Skeletal muscle tissue (tissue), 4 donors: ENCODE results near the gene ZNF444. TPM values are rescaled to one million over a fixed set of nuclear protein-coding genes. Genes with fewer than 3 reads are reported as not detected.
"Not testable (repeated sequence)": the region's sequence is repeated elsewhere in the genome, so short reads cannot be mapped to it uniquely, and the experiment has no call there.

Experiments
- H3K27ac ChIP-seq: one replicate; pipeline ENCODE4 v1.7.0; 2013; ENCODE audit warnings: mild to moderate bottlenecking, low read depth, low read length, inconsistent platforms
- H3K27me3 ChIP-seq, 3 donors: one replicate each; pipeline ENCODE4 v1.7.0; 2013; ENCODE audit warnings: low read length in 3 of 3; ENCODE audit not compliant: control insufficient read depth in 3 of 3, insufficient read depth in 3 of 3
- H3K36me3 ChIP-seq, 3 donors: one replicate each; pipeline ENCODE4 v1.7.0; 2013; ENCODE audit warnings: low read length in 3 of 3; ENCODE audit not compliant: control insufficient read depth in 3 of 3, insufficient read depth in 3 of 3
- H3K4me1 ChIP-seq, 3 donors: one replicate each; pipeline ENCODE4 v1.7.0; 2013; ENCODE audit warnings: low read length in 3 of 3, mild to moderate bottlenecking in 3 of 3; ENCODE audit not compliant: control insufficient read depth in 3 of 3, insufficient read depth in 3 of 3
- H3K4me3 ChIP-seq, 3 donors: one replicate each; pipeline ENCODE4 v1.7.0; 2013; ENCODE audit warnings: low read length in 3 of 3
- H3K9ac ChIP-seq, 3 donors: one replicate each; pipeline ENCODE4 v1.7.0; 2013; ENCODE audit warnings: low read length in 3 of 3, mild to moderate bottlenecking in 3 of 3, moderate library complexity in 2 of 3, low read depth in 1 of 3
- H3K9me3 ChIP-seq, 3 donors: one replicate each; pipeline ENCODE4 v1.7.0; 2013; ENCODE audit warnings: low read length in 3 of 3; ENCODE audit not compliant: control insufficient read depth in 3 of 3
- total RNA-seq: library from RNA; depleted of rRNA; stranded (reverse); fragments of >200 nt; gene quantifications from one replicate; pipeline ENCODE4 v1.2.3, GENCODE V29; 2014
- donor health status: Osteomylitis.

Gene ZNF444
- total RNA-seq, 1 donor from 2014 or later = 7.3 TPM

GRCh38 chr19:56189785-56190184 is 48.7 kb downstream of the ZNF444 start:
- no peaks in the 10 kb centered on the region for H3K36me3 ChIP-seq
- peaks cover 0 to 3% (median 0%) of the 10 kb centered on the region in 3 donors for H3K27me3 ChIP-seq
- H3K27ac ChIP-seq = no peak overlapping the region
- no peaks in the 10 kb centered on the region for H3K9me3 ChIP-seq
- H3K4me3 ChIP-seq = no peak overlapping the region
- H3K4me1 ChIP-seq = no peaks in the 10 kb centered on the region
- H3K9ac ChIP-seq = no peak overlapping the region

- Histone ChIP-seq H3K9me3 (no peaks in the 10 kb centered on the region), H3K9ac (no peak overlapping the region), H3K4me3 (no peak overlapping the region), H3K27ac (no peak overlapping the region), H3K4me1 (no peaks in the 10 kb centered on the region), H3K36me3 (no peaks in the 10 kb centered on the region), H3K27me3 (peaks cover 0 to 3% (median 0%) of the 10 kb centered on the region in 3 donors)
Observed at GRCh38 chr19:56191115-56191514, 50.0 kb downstream of the ZNF444 start.

DNA sequence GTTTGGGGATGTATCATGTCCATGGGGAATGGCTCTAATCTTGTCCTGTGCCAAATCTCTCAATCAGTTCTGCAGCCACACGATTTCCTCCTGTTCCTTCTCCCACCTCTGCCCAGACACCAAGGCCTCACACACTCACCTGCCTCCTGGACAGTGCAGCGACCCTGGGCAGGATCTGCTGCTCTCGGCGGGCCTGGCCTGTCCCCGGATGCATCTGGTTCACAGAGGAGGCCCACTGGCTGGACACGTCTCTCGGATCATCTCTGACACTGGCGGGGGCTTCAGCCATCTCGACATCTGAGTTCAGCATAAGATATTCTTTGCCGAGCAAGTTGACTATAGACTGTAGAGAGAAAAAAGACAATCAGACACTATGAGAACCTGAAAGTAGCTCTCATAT is 50.6 kb downstream of the ZNF444 start:
- Histone ChIP-seq H3K4me1 (no peaks in the 10 kb centered on the region), H3K9ac (no peak overlapping the region), H3K27ac (no peak overlapping the region), H3K9me3 (no peaks in the 10 kb centered on the region), H3K36me3 (no peaks in the 10 kb centered on the region), H3K27me3 (peaks cover 0 to 3% (median 0%) of the 10 kb centered on the region in 3 donors), H3K4me3 (no peak overlapping the region)

DNA sequence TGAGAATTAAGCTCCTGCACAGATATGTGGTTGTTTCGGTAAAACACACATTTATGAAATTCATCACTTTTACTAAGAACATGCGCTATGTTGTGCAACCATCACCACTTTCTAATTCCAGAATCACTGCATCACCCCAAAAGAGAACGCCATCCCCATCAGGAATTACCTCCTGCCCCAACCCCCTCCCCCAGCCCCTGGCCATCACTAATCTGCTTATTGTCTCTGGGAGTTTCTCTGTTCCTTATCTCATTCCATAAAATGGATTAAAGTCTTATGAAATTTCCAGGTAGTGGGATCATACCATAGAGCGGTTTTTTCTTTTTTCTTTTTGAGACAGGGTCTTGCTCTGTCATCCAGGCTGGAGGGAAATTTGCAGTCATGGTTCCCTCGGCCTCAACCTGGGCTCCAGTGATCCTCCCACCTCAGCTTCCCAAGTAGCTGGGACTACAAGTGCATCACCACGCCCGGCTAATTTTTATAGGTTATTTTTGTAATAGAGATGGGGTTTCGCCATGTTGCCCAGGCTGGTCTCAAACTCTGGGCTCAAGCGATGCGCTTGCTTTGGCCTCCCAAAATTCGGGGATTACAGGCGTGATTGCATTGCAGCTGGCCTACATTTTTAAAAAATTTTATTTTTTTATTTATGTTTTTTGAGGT is 53.0 kb downstream of the ZNF444 start:
- no peak overlapping the region for H3K4me3 ChIP-seq
- H3K9me3 ChIP-seq = no peaks in the 10 kb centered on the region
- H3K9ac ChIP-seq = no peak overlapping the region
- H3K36me3 ChIP-seq = no peaks in the 10 kb centered on the region
- no peak overlapping the region for H3K27ac ChIP-seq
- no peaks in the 10 kb centered on the region for H3K4me1 ChIP-seq
- no peaks in the 10 kb centered on the region for H3K27me3 ChIP-seq

- H3K9ac ChIP-seq, H3K9me3 ChIP-seq, H3K27ac ChIP-seq, H3K4me1 ChIP-seq, H3K27me3 ChIP-seq, H3K4me3 ChIP-seq, H3K36me3 ChIP-seq: not testable (repeated sequence)
Observed at GRCh38 chr19:56197646-56198045, 56.6 kb downstream of the ZNF444 start, which contains the start of gene ZSCAN5B. ZSCAN5B (minus strand) TSS chr19:56197783; CDS start chr19:56193052, 4,731 bp downstream.

DNA sequence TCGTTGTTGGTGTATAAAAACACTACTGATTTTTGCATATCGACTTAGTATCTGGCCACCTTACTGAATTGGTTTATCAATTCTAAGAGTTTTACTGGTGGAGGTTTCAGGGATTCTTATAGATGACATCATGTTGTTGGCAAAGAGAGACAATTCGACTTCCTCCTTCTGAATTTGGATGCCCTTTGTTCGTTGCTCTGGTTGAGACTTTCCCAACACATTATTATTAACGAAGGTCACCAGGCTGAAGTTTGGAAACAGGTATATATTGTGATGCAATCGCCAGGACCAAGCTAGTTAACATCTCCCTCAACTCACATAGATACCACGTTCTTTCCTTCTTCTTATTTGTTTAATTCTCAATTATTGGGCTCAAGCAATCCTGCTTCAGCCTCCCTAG is 58.6 kb downstream of the ZNF444 start:
- Histone ChIP-seq H3K9me3 (no peaks in the 10 kb centered on the region), H3K4me3 (no peak overlapping the region), H3K9ac (no peak overlapping the region), H3K27me3 (no peaks in the 10 kb centered on the region), H3K36me3 (no peaks in the 10 kb centered on the region), H3K27ac (no peak overlapping the region), H3K4me1 (no peaks in the 10 kb centered on the region)

GRCh38 chr19:56201973-56202372 is 60.9 kb downstream of the ZNF444 start, which contains the start of gene ZSCAN5C:
ZSCAN5C (plus strand) TSS chr19:56202273; CDS start chr19:56205914, 3,641 bp downstream.
- Histone ChIP-seq H3K36me3 (no peaks in the 10 kb centered on the region), H3K4me3 (no peak within 1 kb of the TSS), H3K9me3 (no peaks in the 10 kb centered on the region), H3K9ac (no peak within 1 kb of the TSS), H3K27ac (no peak within 1 kb of the TSS), H3K4me1 (no peaks in the 10 kb centered on the region), H3K27me3 (no peaks in the 10 kb centered on the region)

DNA sequence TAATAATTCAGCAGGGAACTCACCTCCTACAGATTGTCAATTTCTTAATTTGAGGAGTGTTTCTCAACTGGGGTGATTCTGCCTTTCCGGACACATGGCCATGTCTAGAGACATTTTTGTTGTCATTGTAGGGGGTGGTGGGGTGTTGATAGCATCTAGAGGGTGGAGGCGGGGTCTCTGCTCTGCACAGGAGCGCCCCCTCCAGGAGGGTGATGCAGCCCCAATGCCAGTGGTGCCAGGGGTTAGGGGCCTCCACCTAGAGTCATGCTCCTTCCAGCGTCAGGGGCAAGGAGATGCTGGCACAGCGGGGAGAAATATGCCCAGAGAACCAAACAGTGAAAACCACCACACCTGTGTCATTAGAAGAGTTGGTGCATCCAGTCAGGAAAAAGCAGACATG is 66.5 kb downstream of the ZNF444 start:
- not testable (repeated sequence) for H3K9ac ChIP-seq, H3K4me1 ChIP-seq, H3K27me3 ChIP-seq, H3K9me3 ChIP-seq, H3K36me3 ChIP-seq, H3K27ac ChIP-seq, H3K4me3 ChIP-seq

DNA sequence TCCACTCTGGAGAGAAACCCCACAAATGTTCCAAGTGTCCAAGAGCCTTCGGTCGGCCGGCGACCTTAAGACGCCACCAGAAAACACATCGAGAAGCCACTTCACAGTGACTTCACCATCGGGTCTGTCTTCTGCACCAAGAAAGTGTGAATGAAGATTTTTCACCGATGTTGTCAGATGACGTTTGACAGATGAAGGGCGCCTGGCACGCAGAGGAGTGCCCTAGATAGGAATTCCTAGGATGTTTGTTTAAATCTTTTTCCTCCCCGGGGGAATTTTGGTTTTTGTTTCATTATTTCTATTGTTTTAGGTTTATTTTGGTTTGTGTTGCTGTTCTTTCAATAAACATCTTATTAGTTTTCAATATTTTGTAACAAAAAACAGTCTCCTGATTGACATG is 68.0 kb downstream of the ZNF444 start:
- no peaks in the 10 kb centered on the region for H3K27me3 ChIP-seq
- H3K4me1 ChIP-seq = no peaks in the 10 kb centered on the region
- no peaks in the 10 kb centered on the region for H3K9me3 ChIP-seq
- no peak overlapping the region for H3K4me3 ChIP-seq
- no peak overlapping the region for H3K27ac ChIP-seq
- H3K36me3 ChIP-seq = no peaks in the 10 kb centered on the region
- no peak overlapping the region for H3K9ac ChIP-seq

- H3K27me3 ChIP-seq, H3K27ac ChIP-seq, H3K9ac ChIP-seq, H3K4me3 ChIP-seq, H3K4me1 ChIP-seq, H3K36me3 ChIP-seq, H3K9me3 ChIP-seq: not testable (repeated sequence)
Observed at GRCh38 chr19:56210036-56210435, 68.9 kb downstream of the ZNF444 start.
